Stimulated activated CD8-positive, alpha-beta memory T cell treated with anti-CD3 and anti-CD28 coated beads, Interleukin-4, amount 100 ng/mL, for 1 hour (primary cell): ENCODE results near the gene UHRF1.
"Not testable (repeated sequence)": the region's sequence is repeated elsewhere in the genome, so short reads cannot be mapped to it uniquely, and the experiment has no call there.

Source experiments
- DNase-seq, 2 donors: peaks; one replicate each; pipeline ENCODE4 v3.0.0-alpha.2; 2020; ENCODE audit warnings: low read depth in 2 of 2, low spot score in 1 of 2

The UHRF1 gene

DNA sequence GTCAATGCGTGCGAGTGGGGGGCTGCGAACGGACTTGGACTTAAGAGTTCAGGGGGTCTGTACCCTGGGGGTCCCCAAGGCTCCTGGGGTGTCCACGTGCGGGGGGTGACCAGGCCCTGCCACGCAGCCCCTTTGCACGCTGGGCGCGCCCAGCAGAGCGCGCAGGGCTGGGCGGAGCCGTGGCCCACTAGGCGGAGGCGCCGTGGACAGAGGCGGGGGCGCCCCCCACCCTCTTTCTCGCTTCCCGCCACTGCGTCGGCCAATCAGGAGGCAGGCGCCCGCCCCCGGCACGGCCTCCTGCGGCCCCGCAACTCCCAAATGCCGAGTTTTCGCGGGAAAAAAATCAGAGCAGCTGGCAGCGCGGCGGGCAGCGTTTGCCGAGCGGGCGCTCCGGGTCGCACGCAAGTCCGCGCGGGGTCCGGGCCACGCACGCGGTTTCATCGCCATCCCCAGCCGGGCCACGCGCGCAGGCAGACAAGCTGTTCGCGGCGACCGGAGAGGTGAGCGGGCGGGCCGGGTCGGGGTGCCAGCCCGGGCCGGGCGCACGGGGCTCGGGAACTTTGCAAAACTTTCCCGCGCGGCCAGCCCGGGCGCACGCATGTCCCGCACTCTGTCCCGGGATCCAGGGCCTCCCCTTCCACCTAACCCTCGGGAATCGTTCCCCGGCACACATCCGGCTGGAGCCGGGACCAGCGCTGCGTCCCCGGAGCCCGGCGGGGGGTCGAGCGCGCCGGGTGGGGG is at the start of gene UHRF1:
Gene UHRF1 (plus strand): TSS at position 346 of the 741 bp plus-strand sequence. CDS start 1,385 bp downstream, outside the sequence.
- no peak for DNase-seq

DNA sequence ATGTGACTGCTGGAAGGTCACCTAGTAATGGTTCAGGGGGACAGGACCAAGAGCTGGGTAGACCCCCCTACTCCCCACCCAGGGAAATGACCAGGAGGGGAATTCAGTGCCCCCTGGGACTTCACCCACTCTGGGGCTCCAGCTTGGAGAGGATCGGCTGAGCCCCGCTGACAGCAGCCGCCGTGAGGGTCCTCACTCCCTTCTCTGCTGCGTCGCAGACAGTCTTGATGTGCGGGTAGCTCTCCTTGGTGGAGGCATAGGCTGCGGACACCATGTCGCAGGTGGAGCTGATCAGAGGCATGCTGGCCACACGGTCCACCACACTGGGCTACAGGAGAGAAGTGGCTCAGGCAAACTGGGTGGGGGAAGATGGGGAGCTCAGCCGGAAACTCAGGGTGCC is 49.6 kb upstream of the UHRF1 start:
- DNase-seq, result no peak

DNA sequence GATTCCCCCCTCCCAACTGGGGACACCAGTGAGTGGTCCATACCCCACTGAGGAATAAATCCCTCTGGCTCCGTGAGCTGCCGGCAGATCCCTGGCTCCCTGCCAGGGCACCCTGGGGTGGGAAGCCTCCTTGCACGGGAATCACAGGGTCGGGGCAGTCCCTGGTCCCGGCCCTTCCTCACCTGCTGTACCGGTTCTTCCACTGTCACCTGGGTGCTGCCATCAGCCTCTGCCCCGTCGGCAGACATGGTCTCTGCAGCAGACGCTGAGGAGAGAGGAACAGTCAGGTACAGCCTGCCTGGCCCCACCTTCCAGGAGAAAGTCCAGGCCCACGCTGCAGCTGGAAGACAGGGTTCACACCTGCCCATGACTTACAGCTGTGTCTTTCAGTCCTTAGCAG is 48.2 kb upstream of the UHRF1 start:
- DNase-seq, result no peak

DNA sequence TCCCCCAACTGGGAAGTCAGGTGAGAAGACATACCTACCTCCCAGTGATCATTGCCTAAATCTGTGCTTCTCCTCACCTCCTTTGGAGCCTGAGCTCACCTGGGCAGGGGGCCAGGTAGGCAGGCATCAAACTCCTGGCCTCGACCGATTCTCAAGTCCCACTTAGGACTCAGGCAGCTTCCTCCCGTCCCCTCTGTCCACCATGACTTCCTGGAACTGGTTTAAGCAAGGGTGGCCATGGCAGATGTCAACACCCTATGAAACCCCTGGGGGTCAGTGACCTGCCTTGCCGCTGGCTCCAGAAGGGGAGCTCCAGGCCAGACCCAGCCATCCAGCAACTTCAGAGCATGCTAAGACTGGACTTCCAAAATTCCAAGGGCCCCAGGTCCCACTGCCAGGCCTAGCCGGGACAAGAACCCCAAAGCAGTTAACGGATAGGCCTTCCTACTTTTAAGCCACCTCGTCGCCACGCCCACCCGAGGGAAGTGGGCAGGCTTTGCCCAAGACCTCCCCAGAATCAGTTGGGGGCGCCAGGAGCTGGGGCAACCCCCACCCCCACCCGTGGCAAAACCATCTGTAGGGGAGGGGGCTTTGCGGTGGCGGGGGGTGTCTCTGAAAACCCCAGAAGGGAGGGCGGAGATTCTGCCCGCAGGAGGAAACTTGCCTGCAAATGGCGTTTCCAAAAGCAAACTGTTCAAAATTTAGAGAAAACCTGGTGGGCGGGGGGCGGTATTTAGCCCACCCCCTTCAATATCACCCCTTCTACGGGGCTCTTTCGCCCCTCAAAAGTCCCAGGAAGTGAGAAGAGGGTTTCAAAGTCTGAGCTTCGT is 42.5 kb upstream of the UHRF1 start:
- peak in 1 of 2 donors; percentile 14 for DNase-seq

DNA sequence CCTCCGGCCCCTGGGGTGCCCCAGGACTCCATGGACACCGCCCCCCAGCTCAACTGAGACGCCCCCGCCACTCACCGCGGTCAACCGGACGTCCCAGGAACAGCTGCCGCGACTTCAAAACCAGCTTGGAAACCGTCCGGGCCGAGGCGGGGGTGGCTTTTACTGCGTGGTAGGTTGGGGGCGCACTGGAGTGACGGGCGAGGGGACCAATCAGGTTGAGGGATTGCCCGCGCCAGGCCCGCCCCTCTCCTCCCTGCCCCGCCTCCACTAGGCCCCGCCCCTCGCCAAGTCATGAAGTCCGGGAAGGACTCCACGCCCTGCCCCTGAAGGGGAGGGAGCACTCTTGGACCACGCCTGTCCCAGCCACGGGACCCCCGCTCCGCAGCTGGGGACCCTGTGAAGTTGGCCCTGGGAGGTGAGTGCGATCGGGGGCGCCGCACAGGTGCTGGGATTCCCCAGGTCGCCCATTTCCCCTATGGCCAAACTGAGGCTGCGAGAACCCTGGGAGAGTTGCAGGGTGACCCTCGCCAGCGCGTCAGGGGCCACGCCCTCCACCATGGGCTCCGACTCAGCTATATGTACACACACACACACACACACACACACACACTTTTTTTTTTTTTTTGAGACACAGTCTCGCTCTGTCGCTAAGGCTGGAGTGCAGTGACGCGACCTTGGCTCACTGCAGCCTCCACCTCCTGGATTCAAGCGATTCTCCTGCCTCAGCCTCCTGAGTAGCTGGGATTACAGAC is 41.6 kb upstream of the UHRF1 start, which contains the start of gene PLIN3:
Gene PLIN3 (minus strand): TSS at position 134 of the 752 bp plus-strand sequence. CDS start 6,273 bp downstream, outside the sequence.
- DNase-seq, result peak; percentile 83 to 84

DNA sequence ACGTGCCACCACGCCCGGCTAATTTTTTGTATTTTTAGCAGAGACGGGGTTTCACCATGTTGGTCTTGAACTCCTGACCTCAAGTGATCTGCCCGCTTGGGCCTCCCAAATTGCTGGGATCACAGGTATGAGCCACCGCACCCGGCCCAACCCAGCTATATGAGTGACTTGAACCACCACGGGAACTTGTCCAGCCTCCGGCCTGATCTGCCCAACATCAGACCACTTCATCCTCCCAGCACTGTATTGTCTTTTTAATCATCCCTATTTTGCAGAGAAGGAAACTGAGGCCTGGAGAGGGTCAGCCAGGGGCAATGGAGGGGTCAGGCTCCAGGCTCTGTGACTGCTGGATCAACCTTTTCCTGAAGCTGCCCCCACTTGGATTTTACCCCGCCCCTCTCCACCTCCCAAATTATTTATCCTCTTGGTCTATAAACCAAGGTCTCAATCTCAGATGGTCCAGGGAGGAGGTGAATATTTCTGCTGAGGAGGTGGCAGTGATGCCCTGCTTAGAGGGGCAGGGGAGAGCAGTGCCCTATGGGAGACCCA is 40.9 kb upstream of the UHRF1 start:
- no peak for DNase-seq

DNA sequence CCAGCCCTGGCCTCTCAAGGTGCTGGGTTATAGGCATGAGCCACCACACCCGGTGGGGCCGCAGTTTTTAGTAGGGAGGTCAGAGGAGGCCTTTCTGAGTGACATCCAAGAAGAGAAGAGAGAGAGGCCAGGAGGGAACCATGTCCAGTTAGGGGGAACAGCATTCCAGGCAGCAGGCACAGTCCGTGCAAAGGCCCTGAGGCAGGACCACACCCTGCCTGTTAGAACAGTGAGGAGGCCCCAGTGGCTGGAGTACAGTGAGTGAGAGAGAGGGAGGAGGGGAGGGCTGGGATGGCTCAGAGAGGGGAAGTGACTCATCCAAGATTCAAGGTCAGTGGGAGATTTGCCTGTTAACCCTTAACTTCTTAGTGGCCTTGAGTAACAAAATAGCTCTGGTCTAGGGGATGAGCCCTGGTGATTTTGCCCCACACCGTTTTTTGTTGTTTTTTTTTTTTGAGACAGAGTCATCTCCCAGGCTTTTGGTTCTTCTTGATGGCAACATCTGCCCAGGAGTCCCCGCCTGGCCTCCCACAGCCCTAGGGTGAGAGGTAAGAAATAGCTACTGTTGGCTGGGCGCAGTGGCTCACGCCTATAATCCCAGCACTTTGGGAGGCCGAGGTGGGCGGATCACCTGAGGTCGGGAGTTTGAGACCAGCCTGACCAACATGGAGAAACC is 39.1 kb upstream of the UHRF1 start:
- DNase-seq, result no peak

DNA sequence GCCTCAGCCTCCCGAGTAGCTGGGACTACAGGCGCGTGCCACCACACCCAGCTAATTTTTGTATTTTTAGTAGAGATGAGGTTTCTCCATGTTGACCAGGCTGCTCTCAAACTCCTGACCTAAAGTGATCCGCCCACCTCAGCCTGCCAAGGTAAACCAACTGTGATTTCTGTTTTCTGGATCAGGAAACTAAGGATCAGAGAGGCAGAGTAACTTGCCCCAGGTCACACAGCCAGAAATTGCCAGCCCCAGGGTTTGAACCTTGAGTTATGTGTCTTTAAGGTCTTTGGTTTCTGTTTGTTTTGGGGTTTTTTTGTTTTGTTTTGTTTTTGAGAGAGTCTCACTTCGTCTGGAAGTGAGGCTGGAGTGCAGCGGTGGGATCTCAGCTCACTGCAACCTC is 37.6 kb upstream of the UHRF1 start:
- no peak for DNase-seq

DNA sequence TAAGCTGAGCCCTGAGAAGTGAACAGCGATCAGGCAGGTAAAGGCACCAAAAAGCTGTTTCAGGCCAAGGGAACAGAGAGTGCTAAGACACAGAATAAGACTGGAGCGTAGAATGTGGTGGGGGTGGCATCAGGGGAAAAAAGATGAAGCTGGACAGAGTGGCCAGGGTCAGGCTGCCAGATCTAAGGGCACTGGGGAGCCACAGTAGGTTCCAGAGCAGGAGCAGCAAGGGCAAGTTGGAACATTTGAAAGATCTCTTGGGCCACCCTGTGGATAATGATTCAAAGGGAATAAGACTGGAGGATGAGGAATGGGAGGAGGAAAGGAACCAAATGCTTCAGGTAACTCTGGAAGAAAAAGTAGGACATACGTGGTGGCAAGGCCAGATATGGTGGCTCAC is 35.4 kb upstream of the UHRF1 start:
- no peak for DNase-seq

DNA sequence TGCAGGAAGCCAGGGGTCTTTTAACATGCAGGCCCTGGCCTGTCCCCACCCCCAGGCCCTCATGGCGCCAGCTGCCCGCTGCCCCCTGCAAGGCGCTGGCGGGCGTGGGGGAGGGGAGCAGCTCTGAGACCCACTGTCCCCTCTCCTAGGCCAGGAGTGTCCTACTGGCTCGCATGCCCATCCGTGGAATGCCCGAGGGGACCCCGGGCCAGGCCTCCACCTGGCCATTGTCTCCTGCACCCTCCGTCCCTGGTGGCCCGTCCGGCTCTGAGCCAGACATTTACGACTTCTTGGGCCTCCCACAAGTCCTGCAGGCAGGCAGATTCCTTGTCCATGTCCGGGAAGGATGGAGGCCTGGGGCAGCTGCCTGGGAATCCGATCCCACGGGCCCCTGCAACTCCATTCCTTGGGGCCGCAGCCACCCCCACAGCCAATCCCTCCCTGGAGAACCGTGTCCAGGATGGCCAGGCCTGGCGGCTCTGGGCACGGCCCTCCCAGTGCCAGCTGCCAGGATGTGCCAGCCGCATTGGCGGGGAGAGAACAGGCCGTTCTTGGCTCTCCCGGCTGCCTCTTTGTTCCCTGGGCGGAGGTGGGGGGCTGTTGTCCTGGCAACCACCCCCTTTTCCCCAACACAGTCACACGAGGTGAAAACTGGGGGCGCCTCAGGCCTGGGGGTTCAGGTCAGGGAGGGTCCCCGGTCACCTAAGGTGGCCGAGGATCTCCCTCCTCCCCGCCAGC is 31.4 kb upstream of the UHRF1 start:
- DNase-seq, result no peak

DNA sequence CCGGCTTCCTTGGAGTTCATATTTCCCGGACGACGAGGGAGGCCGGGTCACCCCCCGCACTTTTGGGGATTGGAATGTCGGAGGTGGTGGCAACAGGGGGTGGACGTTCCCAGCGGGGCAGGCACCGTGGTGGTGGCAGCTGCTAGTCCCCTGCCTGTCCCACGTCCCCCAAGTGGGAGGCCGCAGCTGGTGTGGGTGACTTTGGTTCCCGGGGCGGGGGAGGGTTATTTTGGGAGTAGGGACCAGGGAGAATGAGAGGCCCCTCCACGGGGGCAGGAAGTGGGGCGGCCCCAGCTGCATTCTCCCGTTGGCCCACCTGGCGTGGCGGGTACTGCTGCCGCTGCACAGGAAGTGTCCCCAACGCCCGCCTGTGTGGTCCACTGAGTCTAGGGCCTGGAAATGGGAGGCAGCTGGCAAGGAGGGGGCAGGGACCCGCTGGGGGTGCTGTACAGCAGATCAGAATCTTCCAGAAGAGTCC is 30.8 kb upstream of the UHRF1 start:
- DNase-seq, result no peak

DNA sequence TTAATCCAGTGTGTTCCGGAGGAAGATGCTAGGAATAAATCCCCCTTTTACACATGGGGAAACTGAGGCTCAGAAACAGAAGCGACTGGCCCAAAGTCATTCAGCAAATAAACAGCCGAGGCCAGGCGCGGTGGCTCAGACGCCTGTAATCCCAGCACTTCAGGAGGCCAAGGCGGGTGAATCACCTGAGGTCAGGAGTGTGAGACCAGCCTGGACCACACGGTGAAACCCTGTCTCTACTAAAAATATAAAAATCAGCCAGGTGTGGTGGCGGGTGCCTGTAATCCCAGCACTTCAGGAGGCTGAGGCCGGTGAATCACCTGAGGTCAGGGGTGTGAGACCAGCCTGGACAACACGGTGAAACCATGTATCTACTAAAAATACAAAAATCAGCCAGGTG is 30.3 kb upstream of the UHRF1 start:
- DNase-seq, result no peak

DNA sequence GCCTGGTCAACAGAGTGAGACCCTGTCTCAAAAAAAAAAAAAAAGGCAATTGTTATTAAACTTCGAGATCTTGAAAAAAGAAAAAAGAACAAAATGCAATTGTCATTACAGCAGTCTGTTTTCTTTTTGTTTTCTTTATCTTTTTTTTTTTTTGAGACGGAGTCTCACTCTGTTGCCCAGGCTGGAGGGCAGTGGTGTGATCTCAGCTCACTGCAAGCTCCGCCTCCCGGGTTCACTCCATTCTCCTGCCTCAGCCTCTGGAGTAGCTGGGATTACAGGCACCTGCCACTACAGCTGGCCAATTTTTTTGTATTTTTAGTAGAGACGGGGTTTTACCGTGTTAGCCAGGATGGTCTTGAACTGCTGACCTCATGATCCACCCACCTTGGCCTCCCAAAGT is 26.4 kb upstream of the UHRF1 start:
- DNase-seq, result not testable (repeated sequence)

DNA sequence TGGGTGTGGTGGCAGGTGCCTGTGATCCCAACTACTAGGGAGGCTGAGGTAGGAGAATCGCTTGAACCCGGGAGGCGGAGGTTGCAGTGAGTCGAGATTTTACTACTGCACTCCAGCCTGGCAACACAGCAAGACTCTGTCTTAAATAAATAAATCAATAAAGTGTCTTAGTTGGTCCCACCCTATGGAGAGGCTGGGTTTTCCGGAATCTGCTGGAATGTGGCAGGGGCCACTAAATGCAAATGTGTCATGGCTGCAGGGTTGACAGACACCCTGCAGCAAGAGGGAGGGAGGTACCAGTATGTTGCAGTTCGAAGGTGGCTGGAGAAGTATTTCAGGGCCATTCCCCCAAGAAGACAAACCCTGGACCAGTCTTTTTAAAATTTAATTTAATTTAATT is 24.3 kb upstream of the UHRF1 start:
- DNase-seq, result not testable (repeated sequence)

DNA sequence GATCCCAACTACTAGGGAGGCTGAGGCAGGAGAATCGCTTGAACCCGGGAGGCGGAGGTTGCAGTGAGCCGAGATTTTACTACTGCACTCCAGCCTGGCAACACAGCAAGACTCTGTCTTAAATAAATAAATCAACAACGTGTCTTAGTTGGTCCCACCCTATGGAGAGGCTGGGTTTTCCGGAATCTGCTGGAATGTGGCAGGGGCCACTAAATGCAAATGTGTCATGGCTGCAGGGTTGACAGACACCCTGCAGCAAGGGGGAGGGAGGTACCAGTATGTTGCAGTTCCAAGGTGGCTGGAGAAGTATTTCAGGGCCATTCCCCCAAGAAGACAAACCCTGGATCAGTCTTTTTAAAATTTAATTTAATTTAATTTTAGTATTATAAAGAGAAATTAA is 21.5 kb upstream of the UHRF1 start:
- not testable (repeated sequence) for DNase-seq

DNA sequence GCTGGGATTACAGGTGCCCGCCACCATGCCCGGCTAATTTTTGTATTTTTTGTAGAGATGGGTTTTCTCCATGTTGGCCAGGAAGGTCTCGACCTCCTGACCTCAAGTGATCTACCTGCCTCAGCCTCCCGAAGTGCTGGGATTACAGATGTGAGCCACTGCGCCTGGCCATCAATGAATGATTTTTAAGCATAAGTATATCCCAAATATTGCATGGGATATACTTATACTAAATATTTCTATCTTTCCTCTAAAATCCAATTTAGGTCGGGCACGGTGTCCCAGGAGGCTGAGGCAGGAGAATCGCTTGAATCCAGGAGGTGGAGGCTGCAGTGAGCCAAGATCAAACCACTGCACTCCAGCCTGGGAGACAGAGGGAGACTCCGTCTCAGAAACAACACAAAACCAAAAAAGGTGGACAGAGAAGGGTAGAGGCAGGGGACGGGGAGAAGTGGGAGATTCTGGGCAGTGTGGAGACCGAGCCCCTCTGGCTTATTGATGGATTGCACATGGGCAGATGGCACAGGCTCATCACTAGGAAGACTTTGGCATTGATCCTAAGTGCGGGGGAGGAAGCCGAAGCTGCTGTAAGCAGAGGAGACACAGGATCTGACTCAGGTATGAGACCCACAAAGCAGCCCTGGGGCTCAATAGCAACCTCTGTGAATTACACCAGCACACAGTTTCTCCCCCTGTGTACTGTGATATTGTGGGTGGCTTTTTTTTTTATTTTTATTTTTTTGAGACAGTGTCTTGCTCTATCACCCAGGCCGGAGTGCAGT is 20.1 kb upstream of the UHRF1 start:
- DNase-seq, result no peak

DNA sequence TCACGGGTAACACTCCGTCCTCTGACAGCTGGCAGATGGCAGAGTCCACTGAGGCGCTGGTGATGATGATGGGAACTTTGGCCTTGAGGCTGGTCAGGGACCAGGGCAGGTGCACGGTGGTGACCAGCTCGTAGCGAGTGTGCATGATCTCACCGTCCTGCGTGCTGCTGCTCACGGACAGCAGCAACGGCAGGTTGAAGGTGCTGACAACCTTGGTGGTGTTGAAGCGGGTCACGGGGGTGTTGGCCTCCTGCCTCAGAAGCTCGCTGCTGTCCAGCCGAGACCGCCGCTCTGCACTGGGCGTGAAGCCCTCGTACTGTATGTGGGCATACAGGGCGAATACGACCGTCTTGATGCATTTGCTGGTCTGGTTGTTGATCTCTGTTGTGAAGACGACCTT is 18.2 kb upstream of the UHRF1 start:
- no peak for DNase-seq

DNA sequence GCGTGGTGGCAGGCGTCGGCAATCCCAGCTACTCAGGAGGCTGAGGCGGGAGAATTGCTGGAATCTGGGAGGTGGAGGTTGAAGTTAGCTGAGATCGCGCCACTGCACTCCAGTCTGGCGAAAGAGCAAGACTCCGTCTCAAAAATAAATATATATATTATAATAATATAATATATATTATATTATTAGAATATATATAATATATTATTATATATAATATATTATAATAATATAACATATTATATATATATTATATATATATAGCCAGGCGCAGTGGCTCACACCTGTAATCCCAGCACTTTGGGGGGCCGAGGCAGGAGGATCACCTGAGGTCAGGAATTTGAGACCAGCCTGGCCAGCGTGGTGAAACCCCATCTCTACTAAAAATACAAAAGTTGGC is 16.3 kb upstream of the UHRF1 start:
- DNase-seq, result not testable (repeated sequence)

DNA sequence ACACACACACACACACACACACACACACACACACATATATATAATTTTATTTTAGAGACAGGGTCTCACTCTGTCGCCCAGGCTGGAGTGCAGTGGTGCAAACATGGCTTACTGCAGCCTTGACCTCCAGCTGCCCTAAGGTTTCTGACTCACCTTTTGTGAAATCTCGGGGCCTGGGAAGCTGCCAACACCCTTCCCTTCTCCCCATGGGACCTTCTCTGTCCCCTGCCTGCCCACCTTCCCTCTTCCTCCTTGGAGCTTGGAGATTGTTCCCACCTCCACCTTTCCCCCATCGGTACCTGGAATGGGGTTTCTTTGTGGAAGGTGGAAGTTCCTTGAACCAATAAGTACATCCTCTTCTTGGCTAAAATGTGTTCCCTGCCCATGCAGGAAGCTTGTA is 12.9 kb upstream of the UHRF1 start:
- DNase-seq, result no peak
